NB4 (cell line): Measurements from ENCODE around the gene NTNG1.

ENCODE experiments used
- DNase-seq: peaks from one replicate; pipeline ENCODE4 v3.0.0; 2010; ENCODE audit warnings: low read depth
- H3K4me3 ChIP-seq: one replicate; pipeline ENCODE4 v1.5.1; 2011; ENCODE audit warnings: mild to moderate bottlenecking, low read depth, low read length, moderate library complexity
- CTCF ChIP-seq: IDR thresholded peaks from one replicate; pipeline ENCODE4 v1.5.1; 2012; ENCODE audit warnings: low read depth, low read length
- MYC ChIP-seq: IDR thresholded peaks from 2 replicates; pipeline ENCODE4 v1.6.1; 2011; ENCODE audit warnings: low read depth, low read length
- POLR2A ChIP-seq: IDR thresholded peaks from 2 replicates; pipeline ENCODE4 v1.6.1; 2011; ENCODE audit warnings: mild to moderate bottlenecking; ENCODE audit not compliant: insufficient read length; ENCODE audit errors: extremely low read depth
- TF ChIP-seq, protein P1 (sequence below): IDR thresholded peaks from 2 replicates; pipeline ENCODE4 v1.6.1; 2011; ENCODE audit warnings: low read depth, low read length

The NTNG1 gene

DNA sequence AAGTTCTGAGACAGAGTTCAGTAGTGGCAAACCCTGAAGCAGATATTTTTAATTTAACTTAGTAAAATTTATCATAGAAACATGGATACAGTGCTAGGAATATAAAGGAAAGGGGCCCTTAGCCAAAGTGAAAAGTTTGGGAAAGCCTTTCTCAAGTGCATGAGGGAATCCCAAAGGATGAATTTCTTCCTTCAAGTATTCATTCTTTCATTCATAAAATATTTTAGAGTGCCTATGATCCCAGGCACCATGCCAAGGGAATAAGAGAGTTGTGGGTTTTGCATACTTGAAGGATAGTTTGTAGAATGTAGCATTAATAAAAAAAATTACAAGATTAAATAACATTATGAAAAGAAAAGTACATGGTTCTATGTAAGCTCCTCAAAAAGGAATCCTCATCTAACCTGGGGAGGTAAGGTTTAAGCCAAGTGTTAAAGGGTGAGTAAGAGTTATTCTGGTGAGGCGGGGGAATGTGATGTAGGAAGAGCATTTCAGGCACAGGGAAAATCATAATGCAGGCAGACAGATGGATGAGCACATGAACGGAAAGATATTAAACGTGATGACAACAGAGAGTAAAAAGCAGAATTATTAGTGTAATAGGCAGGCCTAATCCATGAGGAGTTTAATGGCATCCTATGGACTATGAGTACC lies 40.4 kb upstream of the NTNG1 start:
- TF ChIP-seq MYC: no peak
- DNase-seq: no peak
- no peak overlapping the region for H3K4me3 ChIP-seq

DNA sequence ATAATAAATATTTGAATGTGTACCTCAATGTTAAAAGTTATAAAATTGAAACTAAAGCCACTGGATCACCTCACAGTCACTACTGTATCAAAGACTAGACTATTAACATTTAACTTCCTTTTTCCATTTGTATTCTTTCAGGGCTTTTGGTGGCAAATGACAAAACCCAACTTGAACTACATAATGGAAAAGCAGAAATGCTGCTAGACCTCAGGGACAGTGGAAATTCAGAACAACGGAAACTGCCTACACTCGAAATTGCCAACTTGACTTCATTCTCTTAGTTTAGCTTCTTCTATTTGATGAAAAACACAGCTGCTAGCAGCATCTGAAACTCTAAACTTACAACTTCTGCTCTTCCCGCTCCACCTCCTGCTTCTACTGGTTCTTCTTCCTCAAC lies 34.9 kb upstream of the NTNG1 start:
- DNase-seq: no peak
- no peak overlapping the region for H3K4me3 ChIP-seq
- TF ChIP-seq, protein P1, sequence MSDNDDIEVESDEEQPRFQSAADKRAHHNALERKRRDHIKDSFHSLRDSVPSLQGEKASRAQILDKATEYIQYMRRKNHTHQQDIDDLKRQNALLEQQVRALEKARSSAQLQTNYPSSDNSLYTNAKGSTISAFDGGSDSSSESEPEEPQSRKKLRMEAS: no peak
- TF ChIP-seq MYC (no peak), POLR2A (no peak), CTCF (no peak)

DNA sequence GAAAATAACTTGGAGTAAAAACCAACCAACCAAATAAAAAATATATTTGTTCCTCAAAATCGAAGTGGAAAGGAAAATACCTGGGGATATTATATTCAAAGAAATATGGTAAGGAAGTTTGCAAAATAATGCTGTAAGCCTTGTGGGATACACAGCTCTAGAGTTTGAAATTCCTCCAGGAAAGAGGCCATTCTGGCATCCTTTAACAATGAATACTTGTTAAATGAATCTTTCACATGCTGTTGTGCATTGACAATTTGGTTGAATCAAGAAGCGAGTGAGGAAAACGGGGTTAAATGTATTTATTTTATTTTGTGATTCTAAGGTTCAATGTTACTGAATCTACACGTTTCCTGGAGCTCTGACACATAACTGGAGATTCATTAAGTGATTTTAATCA lies 30.5 kb upstream of the NTNG1 start:
- no peak overlapping the region for H3K4me3 ChIP-seq
- TF ChIP-seq POLR2A (no peak), CTCF (no peak), MYC (no peak)
- TF ChIP-seq, protein P1: no peak
- no peak for DNase-seq

DNA sequence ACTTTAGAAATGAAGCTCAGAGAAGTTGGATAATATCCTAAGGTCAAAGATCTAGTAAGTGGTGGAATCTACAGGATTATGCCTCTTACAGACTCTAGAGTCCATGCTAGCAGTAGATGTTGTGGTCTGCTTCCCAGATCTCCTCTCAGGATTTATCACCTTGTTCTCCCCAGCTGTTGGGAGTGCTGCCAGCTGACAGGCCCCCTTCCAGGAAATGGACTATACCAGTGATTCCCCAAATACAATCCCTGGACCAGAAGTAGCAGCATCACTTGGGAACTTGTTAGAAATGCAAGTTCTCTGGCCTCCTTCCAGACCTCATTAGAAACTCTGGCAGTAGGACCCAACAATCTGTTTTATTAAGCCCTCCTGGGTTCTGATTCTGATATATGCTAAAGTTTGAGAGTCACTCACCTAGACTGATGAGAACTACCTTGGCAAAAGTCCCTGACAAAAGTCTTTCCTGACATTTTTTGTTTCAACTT lies 24.5 kb upstream of the NTNG1 start:
- TF ChIP-seq, protein P1: no peak
- TF ChIP-seq CTCF (no peak), MYC (no peak), POLR2A (no peak)
- no peak for DNase-seq
- no peak overlapping the region for H3K4me3 ChIP-seq

DNA sequence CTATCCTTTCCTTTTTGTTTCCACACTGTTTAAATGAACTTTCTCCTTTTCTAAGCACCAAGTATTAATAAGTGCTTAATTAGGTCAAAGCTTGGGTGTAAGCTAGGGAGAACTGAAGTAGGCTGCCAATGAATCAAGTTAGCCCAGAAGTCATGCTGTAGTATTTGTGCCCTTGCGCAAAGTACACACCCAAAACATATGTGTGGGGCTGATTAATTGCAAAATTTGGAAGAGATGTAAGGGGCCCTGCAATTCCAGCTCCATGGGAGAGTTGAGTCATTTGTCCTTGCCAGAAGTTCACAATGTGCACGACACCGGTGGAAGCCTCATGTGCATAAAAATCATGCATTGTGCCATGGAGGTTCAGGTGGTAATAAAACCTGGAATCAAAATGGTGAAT lies 18.6 kb upstream of the NTNG1 start:
- DNase-seq: no peak
- TF ChIP-seq, protein P1: no peak
- no peak for TF ChIP-seq CTCF
- no peak for TF ChIP-seq MYC
- no peak for TF ChIP-seq POLR2A
- no peak overlapping the region for H3K4me3 ChIP-seq

DNA sequence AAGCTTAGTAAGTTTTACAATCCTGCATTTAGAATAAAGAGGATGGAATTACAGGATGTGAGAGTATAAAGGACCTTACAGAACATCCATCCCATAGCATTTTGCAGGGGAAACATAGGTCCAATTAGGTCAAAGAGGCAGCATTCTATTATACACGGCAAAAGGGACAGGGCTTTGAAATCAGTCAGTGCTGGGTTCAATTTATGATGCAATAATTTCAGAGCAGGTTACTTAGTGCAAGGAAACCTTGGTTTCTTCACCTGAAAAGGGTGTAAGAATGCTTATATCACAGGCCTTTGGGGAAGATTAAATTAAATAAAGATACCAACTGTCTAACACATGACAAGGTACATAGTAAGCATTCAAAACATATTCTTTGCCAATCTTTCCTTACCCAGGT lies 17.1 kb upstream of the NTNG1 start:
- no peak for DNase-seq
- TF ChIP-seq, protein P1: no peak
- TF ChIP-seq MYC (no peak), CTCF (no peak), POLR2A (no peak)
- no peak overlapping the region for H3K4me3 ChIP-seq
